GM19455 (cell line): Measurements from ENCODE around the gene TMCO5A.

ENCODE experiments used
- ATAC-seq: cut with Tn5 transposase; IDR thresholded peaks from one replicate; pipeline ENCODE4 v1.9.1; 2021; ENCODE audit not compliant: unreplicated experiment

Gene TMCO5A

GRCh38 chr15:37967788-37968187 is 33.3 kb downstream of the TMCO5A start:
- ATAC-seq = no peak

- no peak for ATAC-seq
These were observed 39.4 kb downstream of the TMCO5A start for GRCh38 chr15:37973856-37974255.

- ATAC-seq = no peak
These were observed 43.8 kb downstream of the TMCO5A start for GRCh38 chr15:37978231-37978630.

- ATAC-seq = no peak
These were observed 45.4 kb downstream of the TMCO5A start for GRCh38 chr15:37979671-37980409.

- ATAC-seq = no peak
These were observed 46.8 kb downstream of the TMCO5A start for GRCh38 chr15:37981201-37981600.

- ATAC-seq = no peak
These were observed 47.3 kb downstream of the TMCO5A start for GRCh38 chr15:37981775-37982174.

- ATAC-seq = no peak
These were observed 49.9 kb downstream of the TMCO5A start for GRCh38 chr15:37984368-37984767.

GRCh38 chr15:37995461-37996347 is 61.3 kb downstream of the TMCO5A start:
- no peak for ATAC-seq
